CD8-positive, alpha-beta T cell (primary cell): Measurements from ENCODE around the gene FAM76A. TPM values are rescaled to one million over a fixed set of nuclear protein-coding genes. Genes with fewer than 3 reads are reported as not detected.

Experiments
- total RNA-seq, 46 experiments: library from RNA in 2 of 46; stranded (reverse) in 2 of 46; gene quantifications; one replicate each; pipeline ENCODE4 v1.2.3 and lab custom pipeline; 2021 to 2026

The FAM76A gene
- total RNA-seq, 2 experiments from 2014 or later, result 29.5 to 31.7 TPM

Other genes starting within 250 kb of the FAM76A start
- 10 to 100 TPM; 91.6 to 95.0 TPM for gene WASF2, start 235.8 kb upstream of the FAM76A start, total RNA-seq
- 10 to 100 TPM; 19.5 to 21.1 TPM for gene AHDC1, start 121.8 kb upstream of the FAM76A start, total RNA-seq
- gene FGR, start 90.8 kb upstream of the FAM76A start, total RNA-seq, result 1 to 10 TPM; 1.4 to 2.5 TPM
- 10 to 100 TPM; 24.8 to 25.1 TPM for gene IFI6, start 53.8 kb upstream of the FAM76A start, total RNA-seq
- 10 to 100 TPM; 21.0 to 26.0 TPM for gene STX12, start 47.3 kb downstream of the FAM76A start, total RNA-seq
- gene PPP1R8, start 104.8 kb downstream of the FAM76A start, total RNA-seq, result 10 to 100 TPM; 24.9 to 25.3 TPM
- 10 to 100 TPM; 13.4 to 15.2 TPM for gene THEMIS2, start 146.6 kb downstream of the FAM76A start, total RNA-seq
- gene RPA2, start 188.6 kb downstream of the FAM76A start, total RNA-seq, result 10 to 100 TPM; 10.7 to 12.5 TPM
- not detected for gene SMPDL3B, start 209.0 kb downstream of the FAM76A start, total RNA-seq
- 1 to 10 TPM; 6.1 to 7.3 TPM for gene XKR8, start 234.0 kb downstream of the FAM76A start, total RNA-seq